Lung (tissue), 12 donors: ENCODE measurements around the gene OOSP4B. TPM values are rescaled to one million over a fixed set of nuclear protein-coding genes. Genes with fewer than 3 reads are reported as not detected.

Source experiments
- ATAC-seq: fragments of 200-7000 bp; cut with Tn5 transposase; one replicate; pipeline ENCODE4 v1.9.1; 2020; ENCODE audit warnings: moderate number of reproducible peaks; ENCODE audit not compliant: insufficient read depth, low FRiP score
- DNase-seq, 3 donors: peaks; one replicate each; pipeline ENCODE4 v3.0.0-alpha.2; 2013 to 2017
- H3K27ac ChIP-seq, 2 donors: one replicate each; pipeline ENCODE4 v1.5.1; 2013; ENCODE audit warnings: mild to moderate bottlenecking in 2 of 2, moderate library complexity in 2 of 2, control low read depth in 1 of 2, inconsistent platforms in 1 of 2, low read depth in 1 of 2, low read length in 1 of 2
- H3K27me3 ChIP-seq, 3 donors: one replicate each; pipeline ENCODE4 v1.5.1; 2013; ENCODE audit warnings: low read length in 2 of 3; ENCODE audit not compliant: control insufficient read depth in 3 of 3, insufficient read depth in 3 of 3
- H3K36me3 ChIP-seq, 4 donors: one replicate each; pipeline ENCODE4 v1.5.1; 2013; ENCODE audit warnings: low read length in 4 of 4, mild to moderate bottlenecking in 1 of 4, moderate library complexity in 1 of 4; ENCODE audit not compliant: control insufficient read depth in 4 of 4, insufficient read depth in 4 of 4
- H3K4me1 ChIP-seq, 5 donors: one replicate each; pipeline ENCODE4 v1.5.1; 2013; ENCODE audit warnings: low read length in 5 of 5, mild to moderate bottlenecking in 2 of 5, moderate library complexity in 1 of 5; ENCODE audit not compliant: control insufficient read depth in 5 of 5, insufficient read depth in 5 of 5
- H3K4me3 ChIP-seq: one replicate; pipeline ENCODE4 v1.5.1; 2013; ENCODE audit warnings: mild to moderate bottlenecking, control low read depth, moderate library complexity
- H3K9ac ChIP-seq, 2 donors: one replicate each; pipeline ENCODE4 v1.5.1; 2013; ENCODE audit warnings: low read length in 2 of 2, control low read depth in 1 of 2; ENCODE audit not compliant: insufficient read depth in 1 of 2
- H3K9me3 ChIP-seq, 4 donors: one replicate each; pipeline ENCODE4 v1.5.1; 2013; ENCODE audit warnings: low read length in 3 of 4, mild to moderate bottlenecking in 1 of 4, moderate library complexity in 1 of 4; ENCODE audit not compliant: control insufficient read depth in 4 of 4, insufficient read depth in 3 of 4
- WGBS, 2 donors: extraction: QIAGEN DNeasy Blood & Tissue Kit; methylation state at CpG; one replicate each; pipeline ENCODE4 v1.1.7; 2013; 5-methylcytosine and 5-hydroxymethylcytosine counted together
- polyA plus RNA-seq, 2 donors: library from polyadenylated mRNA; stranded (reverse); fragments of 200-250 nt; gene quantifications; one replicate each; pipeline ENCODE4 v1.2.1, GENCODE V29; 2013
- total RNA-seq, 2 donors: library from RNA; depleted of rRNA in 1 of 2; stranded (reverse); fragments of >200 nt in 1 of 2; gene quantifications; one replicate each; pipeline ENCODE4 v1.2.1, GENCODE V29; 2014 to 2021
- TF ChIP-seq, protein P1 (sequence below): IDR thresholded peaks from 2 replicates; pipeline ENCODE4 v1.5.1; 2012; ENCODE audit warnings: mild to moderate bottlenecking; ENCODE audit errors: control extremely low read depth, extremely low read depth
- donor health status: control.
- donor health status: control.
- donor health status: Bipolar disorder and iron deficiency.
- donor health status: healthy.
- donor health status: DM: yes; HTN: yes; CAD: no.

Gene OOSP4B
- total and polyA plus RNA-seq, 4 donors = not detected

DNA sequence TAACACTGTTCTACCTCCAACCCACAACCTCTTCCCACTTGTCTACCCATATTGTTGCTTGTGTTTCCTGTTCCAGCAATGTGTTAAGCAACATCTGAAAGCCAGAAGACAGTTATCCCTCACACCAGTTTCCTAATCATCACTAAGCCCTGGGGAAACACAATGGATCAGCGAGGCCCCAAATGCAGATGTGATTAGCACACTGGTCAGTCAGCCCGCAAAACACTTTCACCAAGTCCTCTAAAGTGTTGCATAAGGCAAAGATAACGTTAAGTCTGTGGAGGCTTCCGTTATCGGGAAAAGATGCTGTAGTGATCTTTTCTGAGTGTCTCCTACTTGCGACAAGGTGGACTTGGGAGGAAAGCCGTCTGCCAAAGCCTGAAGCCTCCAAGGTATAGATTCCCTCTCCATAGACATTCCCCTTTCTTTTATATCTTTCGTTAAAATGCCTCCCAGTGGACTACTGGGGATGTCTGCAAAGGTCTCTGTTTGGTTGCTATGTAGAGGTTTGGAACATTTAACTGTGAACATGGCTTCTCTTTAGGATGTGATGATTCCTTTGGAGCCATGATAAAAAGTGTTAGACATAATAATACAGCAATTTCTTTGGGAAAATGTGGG, 39.5 kb downstream of the OOSP4B start, which contains the start of gene MS4A3:
Gene MS4A3 (plus strand): TSS at position 317 of the 621 bp plus-strand sequence. CDS start 4,496 bp downstream, outside the sequence.
- Histone ChIP-seq H3K4me1 (no peaks in the 10 kb centered on the region), H3K27me3 (no peaks in the 10 kb centered on the region), H3K9ac (no peak within 1 kb of the TSS), H3K27ac (no peak within 1 kb of the TSS), H3K4me3 (no peak within 1 kb of the TSS), H3K9me3 (no peaks in the 10 kb centered on the region), H3K36me3 (no peaks in the 10 kb centered on the region)
- TF ChIP-seq, protein P1, sequence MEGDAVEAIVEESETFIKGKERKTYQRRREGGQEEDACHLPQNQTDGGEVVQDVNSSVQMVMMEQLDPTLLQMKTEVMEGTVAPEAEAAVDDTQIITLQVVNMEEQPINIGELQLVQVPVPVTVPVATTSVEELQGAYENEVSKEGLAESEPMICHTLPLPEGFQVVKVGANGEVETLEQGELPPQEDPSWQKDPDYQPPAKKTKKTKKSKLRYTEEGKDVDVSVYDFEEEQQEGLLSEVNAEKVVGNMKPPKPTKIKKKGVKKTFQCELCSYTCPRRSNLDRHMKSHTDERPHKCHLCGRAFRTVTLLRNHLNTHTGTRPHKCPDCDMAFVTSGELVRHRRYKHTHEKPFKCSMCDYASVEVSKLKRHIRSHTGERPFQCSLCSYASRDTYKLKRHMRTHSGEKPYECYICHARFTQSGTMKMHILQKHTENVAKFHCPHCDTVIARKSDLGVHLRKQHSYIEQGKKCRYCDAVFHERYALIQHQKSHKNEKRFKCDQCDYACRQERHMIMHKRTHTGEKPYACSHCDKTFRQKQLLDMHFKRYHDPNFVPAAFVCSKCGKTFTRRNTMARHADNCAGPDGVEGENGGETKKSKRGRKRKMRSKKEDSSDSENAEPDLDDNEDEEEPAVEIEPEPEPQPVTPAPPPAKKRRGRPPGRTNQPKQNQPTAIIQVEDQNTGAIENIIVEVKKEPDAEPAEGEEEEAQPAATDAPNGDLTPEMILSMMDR = no peak
- WGBS, 2 donors = 28 to 63% methylated on average over 8 of the region's 8 CpGs
- no peak for DNase-seq
- ATAC-seq = no peak

DNA sequence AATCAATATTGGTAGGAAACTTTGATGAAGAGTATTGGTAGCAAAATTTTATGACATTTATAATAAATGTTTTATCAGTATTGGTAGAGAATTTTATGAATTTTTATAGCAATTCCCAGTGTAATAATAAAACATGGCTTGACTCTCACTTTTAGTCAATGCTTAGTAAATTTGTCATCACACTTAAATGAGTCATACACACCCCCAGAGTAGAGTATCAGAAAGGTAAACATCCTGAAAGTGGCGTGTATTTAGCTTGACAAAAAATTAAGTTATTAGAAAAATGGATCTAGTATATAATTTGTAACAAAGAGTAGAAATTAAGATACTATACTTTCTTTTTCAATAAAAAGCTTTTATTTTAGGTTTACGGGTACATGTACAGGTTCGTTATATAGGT, 42.1 kb downstream of the OOSP4B start:
- WGBS, 2 donors = 59 to 67% methylated on average over 3 of the region's 3 CpGs
- TF ChIP-seq, protein P1 = no peak
- Histone ChIP-seq H3K4me3 (no peak overlapping the region), H3K9ac (no peak overlapping the region), H3K36me3 (no peaks in the 10 kb centered on the region), H3K27ac (no peak overlapping the region), H3K4me1 (no peaks in the 10 kb centered on the region), H3K27me3 (no peaks in the 10 kb centered on the region), H3K9me3 (no peaks in the 10 kb centered on the region)
- DNase-seq (no peak), ATAC-seq (no peak)

DNA sequence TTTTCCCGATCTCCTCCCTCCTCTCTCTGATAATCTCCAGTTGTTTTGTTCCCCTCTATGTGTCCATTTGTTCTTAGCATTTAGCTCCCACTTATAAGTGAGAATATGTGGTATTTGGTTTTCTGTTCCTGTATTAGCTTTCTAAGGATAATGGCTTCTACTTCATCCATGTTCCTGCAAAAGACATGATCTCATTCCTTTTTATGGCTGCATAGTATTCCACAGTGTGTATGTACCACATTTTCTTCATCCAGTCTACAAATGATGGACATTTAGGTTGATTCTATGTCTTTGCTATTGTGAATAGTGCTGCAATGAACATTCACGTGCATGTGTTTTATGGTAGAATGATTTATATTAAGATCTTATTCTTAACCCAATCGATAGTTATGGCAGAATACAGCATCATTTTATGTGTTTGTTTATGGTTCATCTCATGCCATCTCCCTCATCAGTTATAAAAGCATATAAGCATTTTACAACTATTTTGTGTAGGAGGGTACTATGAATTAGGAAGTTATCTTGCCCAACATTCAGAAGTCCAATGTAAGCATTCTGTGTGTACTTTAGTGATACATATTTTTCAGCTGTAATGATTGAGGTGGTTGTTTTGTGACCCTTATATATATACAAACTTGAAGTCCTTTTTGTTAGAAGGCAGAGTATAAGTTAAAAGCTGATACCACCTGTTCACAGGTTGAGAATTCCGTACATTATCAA, 42.7 kb downstream of the OOSP4B start:
- 79 to 89% methylated on average over 4 of the region's 4 CpGs for WGBS, 2 donors
- no peak for ATAC-seq
- no peaks in the 10 kb centered on the region for H3K27me3 ChIP-seq
- no peak overlapping the region for H3K4me3 ChIP-seq
- no peaks in the 10 kb centered on the region for H3K4me1 ChIP-seq
- H3K36me3 ChIP-seq = no peaks in the 10 kb centered on the region
- TF ChIP-seq, protein P1 = no peak
- no peak overlapping the region for H3K9ac ChIP-seq
- DNase-seq = no peak
- no peaks in the 10 kb centered on the region for H3K9me3 ChIP-seq
- H3K27ac ChIP-seq = no peak overlapping the region
